Dedifferentiated amniotic fluid mesenchymal stem cell (primary cell): ENCODE results near the gene SERTAD1.
"Not testable (repeated sequence)": the region's sequence is repeated elsewhere in the genome, so short reads cannot be mapped to it uniquely, and the experiment has no call there.

Experiments used
- DNase-seq: peaks from one replicate; pipeline ENCODE4 v3.0.0-alpha.2; 2016; ENCODE audit errors: extremely low spot score

SERTAD1 gene

GRCh38 chr19:40452016-40452415 is 26.2 kb upstream of the SERTAD1 start:
- DNase-seq = no peak

GRCh38 chr19:40450664-40451063 is 24.9 kb upstream of the SERTAD1 start:
- DNase-seq = no peak

DNA sequence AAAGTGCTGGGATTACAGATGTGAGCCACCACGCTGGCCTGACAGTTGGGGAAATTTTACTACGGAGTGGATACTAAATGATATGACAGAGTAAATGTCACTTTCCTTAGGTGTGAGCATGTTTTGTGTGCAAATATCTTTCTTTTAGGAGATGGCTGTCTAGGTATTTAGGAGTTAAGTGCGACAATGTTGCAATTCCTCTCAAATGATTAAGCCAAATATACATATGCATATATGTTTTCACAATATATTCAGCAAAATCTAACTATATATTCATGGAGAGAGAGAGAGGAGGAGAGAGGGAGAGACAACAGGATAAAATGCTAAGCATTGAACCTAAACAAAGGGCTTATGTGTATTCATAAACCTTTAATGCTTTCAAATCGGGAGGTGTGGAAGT is 23.7 kb upstream of the SERTAD1 start:
- DNase-seq = no peak

DNA sequence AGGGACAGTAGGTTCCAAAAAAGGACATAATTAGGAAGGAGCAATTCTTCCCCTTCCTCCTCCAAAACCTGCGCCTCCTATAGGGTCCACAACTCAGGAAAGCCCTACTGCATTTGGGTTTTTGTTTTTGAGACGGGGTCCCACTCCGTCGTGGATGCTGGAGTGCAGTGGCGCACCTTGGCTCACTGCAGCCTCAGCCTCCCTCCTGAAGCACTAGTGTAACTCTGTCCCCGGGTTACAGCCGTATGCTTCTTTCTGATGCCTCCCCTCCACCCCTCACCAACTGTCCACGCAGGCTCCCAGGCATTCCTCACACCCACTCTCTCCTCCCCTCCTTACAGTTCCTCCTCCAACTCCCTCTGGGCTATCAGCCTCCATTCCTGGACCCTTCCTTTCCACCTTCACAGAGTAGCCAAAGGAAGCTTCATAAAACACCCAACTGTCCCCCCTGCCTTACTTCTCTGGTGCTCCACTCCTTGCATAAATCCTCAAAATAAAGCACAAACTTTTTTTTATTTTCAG is 20.5 kb upstream of the SERTAD1 start:
- DNase-seq = no peak

- no peak for DNase-seq
Observed at GRCh38 chr19:40445780-40446262, 20.0 kb upstream of the SERTAD1 start.

DNA sequence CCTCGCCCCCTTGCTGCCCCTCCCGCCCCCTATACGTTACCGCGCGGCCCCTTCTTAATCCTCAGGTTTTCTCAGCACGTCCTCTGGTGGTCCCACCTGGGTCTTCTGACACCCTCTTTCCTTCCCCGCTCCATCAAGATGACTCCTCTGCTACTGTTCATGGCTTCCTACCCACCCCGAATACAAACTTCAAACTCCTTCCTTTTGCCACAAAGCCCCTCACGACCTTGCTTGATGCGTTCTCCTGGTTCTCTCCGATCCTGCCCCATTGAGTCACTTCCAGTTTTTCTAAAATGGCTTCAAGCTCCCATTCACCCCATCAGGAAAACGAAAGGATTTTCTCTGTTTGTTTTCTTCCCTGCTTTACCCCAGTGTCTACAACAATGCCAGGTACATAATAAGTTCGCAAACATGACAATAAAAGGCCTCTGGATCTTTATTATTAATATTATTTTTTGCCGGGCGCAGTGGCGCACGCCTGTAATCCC is 19.1 kb upstream of the SERTAD1 start:
- DNase-seq = no peak

DNA sequence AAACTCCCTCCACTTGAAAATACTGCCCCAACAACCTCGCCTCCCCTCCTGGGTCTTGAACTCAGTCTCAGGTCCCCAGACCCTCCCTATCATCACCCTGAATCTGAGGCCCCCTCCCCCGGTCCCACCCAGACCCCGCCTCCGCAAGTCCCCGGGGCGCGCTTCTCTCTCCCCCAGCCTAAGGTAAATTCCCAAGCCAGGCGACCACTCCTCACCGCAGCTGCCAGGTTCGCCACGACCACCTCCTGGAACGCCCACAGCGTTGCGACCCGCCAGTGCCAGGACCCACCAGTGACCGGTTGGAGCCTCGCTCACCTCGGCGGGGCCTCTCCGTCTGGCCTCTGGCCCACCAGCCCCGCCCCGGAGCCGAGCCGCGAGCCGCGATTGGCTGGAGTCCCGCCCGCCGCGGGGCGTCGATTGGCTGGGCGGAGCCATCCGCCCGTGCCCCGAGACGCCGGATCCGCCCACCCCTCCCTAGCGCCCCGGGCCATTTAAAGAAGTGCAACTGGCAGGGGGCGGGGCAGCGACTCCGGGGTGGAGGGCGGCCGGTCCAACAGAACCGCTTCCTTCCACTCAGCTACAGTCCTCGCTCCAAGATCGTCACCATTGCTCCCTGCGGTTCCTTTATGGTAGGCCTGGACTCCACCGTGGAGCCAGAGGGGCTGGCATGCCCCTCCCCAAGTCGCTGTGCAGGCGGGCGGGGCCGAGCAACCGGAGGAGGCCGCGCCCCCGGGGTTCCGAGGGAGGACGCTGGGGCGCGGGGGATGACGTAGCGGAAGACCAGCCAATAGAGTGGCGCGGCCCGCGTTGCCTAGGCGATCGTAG is 18.4 kb upstream of the SERTAD1 start, which contains the start of gene SERTAD3:
Gene SERTAD3, minus strand, starts transcription at position 336 of the 825 bp plus-strand sequence. CDS start 2,255 bp downstream, outside the sequence.
- peak; percentile 94 for DNase-seq

GRCh38 chr19:40443131-40443999 is 17.6 kb upstream of the SERTAD1 start:
- peak; percentile 99 for DNase-seq

GRCh38 chr19:40442328-40443130 is 16.7 kb upstream of the SERTAD1 start:
- DNase-seq = no peak

- no peak for DNase-seq
Observed at GRCh38 chr19:40441719-40442253, 16.0 kb upstream of the SERTAD1 start.

DNA sequence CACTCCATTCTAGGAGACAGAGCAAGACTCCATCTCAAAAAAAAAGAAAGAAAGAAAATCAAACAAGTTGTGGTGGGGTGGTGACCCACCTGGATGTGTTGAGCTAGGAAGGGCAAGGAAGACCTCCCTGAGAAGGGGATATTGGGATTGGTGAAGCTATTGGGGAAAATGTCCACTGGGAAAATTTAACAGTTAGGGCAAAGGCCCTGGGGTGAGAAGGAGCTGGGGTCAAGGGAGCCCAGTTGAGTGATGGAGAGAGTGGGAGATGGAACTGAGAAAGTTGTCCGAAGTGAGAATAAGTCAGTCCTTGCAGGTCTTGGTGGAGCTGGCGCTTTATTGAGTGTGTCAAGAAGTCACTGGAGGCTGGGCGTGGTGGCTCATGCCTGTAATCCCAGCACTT is 12.5 kb upstream of the SERTAD1 start:
- no peak for DNase-seq

- peak; percentile 88 for DNase-seq
Observed at GRCh38 chr19:40433391-40434216, 7.8 kb upstream of the SERTAD1 start.

DNA sequence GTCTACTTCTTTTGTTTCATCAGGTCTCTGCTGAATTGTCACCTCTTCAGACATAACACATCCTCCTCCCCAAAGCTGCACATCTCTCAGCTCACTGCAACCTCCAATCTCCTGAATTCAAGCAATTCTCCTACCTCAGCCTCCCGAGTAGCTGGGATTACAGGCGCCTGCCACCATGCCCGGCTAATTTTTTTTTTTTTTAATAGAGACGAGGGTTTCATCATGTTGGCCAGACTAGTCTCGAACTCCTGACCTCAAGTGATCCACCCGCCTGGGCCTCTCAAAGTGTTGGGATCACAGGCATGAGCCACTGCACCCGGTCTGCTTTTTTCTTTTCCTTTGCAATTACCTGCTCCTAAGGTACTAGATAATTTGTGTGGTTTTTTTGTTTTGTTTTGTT is 7.0 kb upstream of the SERTAD1 start:
- not testable (repeated sequence) for DNase-seq

DNA sequence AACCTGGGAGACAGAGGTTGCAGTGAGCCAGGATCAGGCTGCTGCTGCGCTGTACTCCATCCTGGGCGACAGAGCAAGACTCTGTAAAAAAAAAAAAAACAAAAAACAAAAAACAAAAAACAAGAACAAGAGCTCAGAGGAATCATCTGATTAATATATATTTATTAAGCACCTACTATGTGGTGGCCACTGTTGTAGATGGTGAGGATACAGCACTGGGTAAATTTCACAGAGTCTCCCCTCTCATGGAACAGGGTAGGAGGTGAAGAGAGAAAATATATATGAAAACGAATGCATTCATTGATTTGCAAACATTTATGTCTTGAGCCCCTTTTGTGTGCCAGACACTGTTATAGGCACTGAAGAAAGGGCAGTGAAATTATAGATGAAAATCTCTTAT is 5.9 kb upstream of the SERTAD1 start:
- no peak for DNase-seq

- DNase-seq = not testable (repeated sequence)
Observed at GRCh38 chr19:40430242-40430641, 4.5 kb upstream of the SERTAD1 start.

GRCh38 chr19:40428197-40428596 is 2.4 kb upstream of the SERTAD1 start:
- DNase-seq = not testable (repeated sequence)

DNA sequence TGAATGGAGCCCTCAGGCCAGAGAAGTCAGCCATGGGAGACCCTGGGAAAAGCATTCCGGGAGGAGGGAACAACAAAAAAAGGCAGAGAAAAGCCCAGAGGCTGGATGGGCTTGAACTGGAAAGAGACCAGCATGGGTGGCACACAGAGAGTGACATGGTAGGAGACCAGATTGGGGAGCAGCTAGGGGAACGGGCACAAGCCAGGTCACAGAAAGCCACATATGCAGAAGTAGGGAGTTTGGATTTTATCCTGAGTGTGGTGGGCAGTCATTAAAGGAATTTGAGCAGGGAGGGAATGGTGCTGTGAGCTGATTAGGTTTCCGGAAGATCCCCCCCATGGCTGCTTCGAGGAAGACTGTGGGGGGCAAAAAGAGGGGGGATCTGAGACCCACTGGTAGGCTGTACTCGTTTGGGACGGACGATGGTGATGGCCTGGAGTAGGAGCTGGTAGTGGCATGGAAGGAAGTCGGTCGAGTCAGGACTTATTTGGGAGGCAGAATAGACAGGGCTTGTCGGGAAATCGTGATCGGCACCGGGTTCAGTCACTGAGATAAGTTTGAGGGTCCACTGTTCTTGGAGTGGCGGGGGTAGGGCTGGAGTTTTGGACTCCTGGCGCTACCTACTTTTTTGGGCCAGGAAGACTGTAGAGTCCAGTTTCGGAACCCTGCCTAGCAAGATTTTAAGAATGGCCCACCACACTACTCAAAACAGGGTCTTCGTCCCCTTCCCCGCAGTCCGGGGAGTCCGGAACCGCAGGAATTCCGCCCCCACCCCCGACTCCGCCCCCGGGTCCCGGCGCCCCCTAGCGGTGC is 949 bp downstream of the SERTAD1 start:
- no peak for DNase-seq

DNA sequence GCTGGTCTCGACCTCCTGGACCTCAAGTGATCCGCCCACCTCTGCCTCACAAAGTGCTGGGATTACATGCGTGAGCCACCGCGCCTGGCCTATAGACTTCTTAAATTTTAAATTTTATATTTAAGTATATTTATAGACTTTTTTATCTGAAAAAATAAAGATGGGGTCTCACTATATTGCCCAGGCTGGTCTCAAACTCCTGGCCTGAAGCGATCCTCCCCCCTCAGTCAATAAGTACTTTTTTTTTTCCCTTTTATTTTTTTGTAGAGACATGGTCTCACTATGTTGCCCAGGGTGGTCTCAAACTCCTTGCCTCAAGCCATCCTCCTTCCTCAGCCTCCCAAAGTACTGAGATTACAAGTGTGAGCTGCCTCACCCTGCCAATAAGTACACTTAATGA is 1.9 kb downstream of the SERTAD1 start:
- no peak for DNase-seq
